ENCODE measurements around the gene PARD6A. TPM values are rescaled to one million over a fixed set of nuclear protein-coding genes. Genes with fewer than 3 reads are reported as not detected.

Gene PARD6A
- total and polyA plus RNA-seq, 2 of the 13 experiments (the other 11 are each of a cell fraction or from before 2014, with no cell fraction given), result 3.5 to 4.3 TPM

GRCh38 chr16:67703626-67704025, 42.9 kb downstream of the PARD6A start:
- DNase-seq (ENCODE audit: low spot score), result no peak
- H3K27ac ChIP-seq (ENCODE audit: extremely low read length, insufficient read depth, low read length), result no peak overlapping the region
- H3K4me1 ChIP-seq (ENCODE audit: insufficient read depth, low read length), result no peaks in the 10 kb centered on the region
- in situ Hi-C loops (cut with HindIII; ENCODE audit: extremely low pct_ligation_motif_present, low pct_unique_long_range_greater_than_20kb) (no loop called here), intact Hi-C loops (cut with micrococcal nuclease; ENCODE audit: unreplicated experiment) (no loop called here)
- no peaks in the 10 kb centered on the region for H4K20me1 ChIP-seq (ENCODE audit: insufficient read depth, low read length)
- 89% methylated on average over 2 of the region's 2 CpGs for WGBS (ENCODE audit: low lambda C conversion rate)
- H3K4me2 ChIP-seq (ENCODE audit: low read depth, low read length), result no peak overlapping the region
- peaks cover 11% of the 10 kb centered on the region for H3K79me2 ChIP-seq (ENCODE audit: insufficient read depth, low read length)
- no peaks in the 10 kb centered on the region for H3K9me3 ChIP-seq (ENCODE audit: low read length)
- no peak overlapping the region for H3K4me3 ChIP-seq (replicated peaks in 1 of 3; ENCODE audit: insufficient read depth in 1 of 3, low read depth in 2 of 3, low read length in 3 of 3)
- no peak overlapping the region for H2AFZ ChIP-seq (ENCODE audit: low read length)
- no peaks in the 10 kb centered on the region for H3K27me3 ChIP-seq (ENCODE audit: control insufficient read depth in 1 of 2, insufficient read depth in 2 of 2, low read length in 2 of 2)
- peaks cover 0 to 2% of the 10 kb centered on the region in 2 experiments; a peak in 2 of 5 replicates for H3K36me3 ChIP-seq (replicated peaks in 1 of 2; ENCODE audit: control insufficient read depth in 1 of 2, insufficient read depth in 2 of 2, low read length in 2 of 2)
- no TSS peak for BruUV-seq (replicated peaks)
- no peak for ATAC-seq
- ChIA-PET POLR2A (no interaction called here), CTCF (ENCODE audit: low intra/inter-chr PET ratio, low total read pairs) (no interaction called here)
- FAIRE-seq, result no peak
- H3K9ac ChIP-seq (ENCODE audit: insufficient read depth, low read depth, low read length), result no peak overlapping the region
- no peak for TF ChIP-seq NCOA1 (CRISPR knock-in tag; IDR thresholded peaks at IDR 0.05)
- TF ChIP-seq, protein P1, sequence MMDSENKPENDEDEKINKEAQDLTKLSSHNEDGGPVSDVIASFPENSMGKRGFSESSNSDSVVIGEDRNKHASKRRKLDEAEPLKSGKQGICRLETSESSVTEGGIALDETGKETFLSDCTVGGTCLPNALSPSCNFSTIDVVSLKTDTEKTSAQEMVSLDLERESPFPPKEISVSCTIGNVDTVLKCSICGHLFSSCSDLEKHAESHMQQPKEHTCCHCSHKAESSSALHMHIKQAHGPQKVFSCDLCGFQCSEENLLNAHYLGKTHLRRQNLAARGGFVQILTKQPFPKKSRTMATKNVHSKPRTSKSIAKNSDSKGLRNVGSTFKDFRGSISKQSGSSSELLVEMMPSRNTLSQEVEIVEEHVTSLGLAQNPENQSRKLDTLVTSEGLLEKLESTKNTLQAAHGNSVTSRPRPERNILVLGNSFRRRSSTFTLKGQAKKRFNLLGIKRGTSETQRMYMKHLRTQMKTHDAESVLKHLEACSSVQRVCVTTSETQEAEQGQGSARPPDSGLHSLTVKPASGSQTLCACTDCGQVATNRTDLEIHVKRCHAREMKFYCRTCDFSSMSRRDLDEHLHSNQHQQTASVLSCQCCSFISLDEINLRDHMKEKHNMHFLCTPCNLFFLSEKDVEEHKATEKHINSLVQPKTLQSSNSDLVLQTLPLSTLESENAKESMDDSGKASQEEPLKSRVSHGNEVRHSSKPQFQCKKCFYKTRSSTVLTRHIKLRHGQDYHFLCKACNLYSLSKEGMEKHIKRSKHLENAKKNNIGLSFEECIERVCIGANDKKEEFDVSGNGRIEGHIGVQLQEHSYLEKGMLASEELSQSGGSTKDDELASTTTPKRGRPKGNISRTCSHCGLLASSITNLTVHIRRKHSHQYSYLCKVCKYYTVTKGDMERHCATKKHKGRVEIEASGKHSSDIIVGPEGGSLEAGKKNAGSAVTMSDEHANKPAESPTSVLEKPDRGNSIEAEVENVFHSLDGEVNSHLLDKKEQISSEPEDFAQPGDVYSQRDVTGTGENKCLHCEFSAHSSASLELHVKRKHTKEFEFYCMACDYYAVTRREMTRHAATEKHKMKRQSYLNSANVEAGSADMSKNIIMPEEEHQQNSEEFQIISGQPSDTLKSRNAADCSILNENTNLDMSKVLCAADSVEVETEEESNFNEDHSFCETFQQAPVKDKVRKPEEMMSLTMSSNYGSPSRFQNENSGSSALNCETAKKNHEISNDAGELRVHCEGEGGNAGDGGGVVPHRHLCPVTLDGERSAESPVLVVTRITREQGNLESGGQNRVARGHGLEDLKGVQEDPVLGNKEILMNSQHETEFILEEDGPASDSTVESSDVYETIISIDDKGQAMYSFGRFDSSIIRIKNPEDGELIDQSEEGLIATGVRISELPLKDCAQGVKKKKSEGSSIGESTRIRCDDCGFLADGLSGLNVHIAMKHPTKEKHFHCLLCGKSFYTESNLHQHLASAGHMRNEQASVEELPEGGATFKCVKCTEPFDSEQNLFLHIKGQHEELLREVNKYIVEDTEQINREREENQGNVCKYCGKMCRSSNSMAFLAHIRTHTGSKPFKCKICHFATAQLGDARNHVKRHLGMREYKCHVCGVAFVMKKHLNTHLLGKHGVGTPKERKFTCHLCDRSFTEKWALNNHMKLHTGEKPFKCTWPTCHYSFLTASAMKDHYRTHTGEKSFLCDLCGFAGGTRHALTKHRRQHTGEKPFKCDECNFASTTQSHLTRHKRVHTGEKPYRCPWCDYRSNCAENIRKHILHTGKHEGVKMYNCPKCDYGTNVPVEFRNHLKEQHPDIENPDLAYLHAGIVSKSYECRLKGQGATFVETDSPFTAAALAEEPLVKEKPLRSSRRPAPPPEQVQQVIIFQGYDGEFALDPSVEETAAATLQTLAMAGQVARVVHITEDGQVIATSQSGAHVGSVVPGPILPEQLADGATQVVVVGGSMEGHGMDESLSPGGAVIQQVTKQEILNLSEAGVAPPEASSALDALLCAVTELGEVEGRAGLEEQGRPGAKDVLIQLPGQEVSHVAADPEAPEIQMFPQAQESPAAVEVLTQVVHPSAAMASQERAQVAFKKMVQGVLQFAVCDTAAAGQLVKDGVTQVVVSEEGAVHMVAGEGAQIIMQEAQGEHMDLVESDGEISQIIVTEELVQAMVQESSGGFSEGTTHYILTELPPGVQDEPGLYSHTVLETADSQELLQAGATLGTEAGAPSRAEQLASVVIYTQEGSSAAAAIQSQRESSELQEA (CRISPR knock-in tag; IDR thresholded peaks at IDR 0.05; ENCODE audit: not compliant biosample characterization), result no peak
- TF ChIP-seq, protein P2, sequence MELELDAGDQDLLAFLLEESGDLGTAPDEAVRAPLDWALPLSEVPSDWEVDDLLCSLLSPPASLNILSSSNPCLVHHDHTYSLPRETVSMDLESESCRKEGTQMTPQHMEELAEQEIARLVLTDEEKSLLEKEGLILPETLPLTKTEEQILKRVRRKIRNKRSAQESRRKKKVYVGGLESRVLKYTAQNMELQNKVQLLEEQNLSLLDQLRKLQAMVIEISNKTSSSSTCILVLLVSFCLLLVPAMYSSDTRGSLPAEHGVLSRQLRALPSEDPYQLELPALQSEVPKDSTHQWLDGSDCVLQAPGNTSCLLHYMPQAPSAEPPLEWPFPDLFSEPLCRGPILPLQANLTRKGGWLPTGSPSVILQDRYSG (CRISPR knock-in tag; IDR thresholded peaks at IDR 0.05), result no peak
- no peak for TF ChIP-seq SMARCC2 (IDR thresholded peaks at IDR 0.05)
- TF ChIP-seq CHCHD3 (CRISPR knock-in tag; IDR thresholded peaks at IDR 0.05), result no peak
- TF ChIP-seq SSRP1 (CRISPR knock-in tag; IDR thresholded peaks at IDR 0.05), result no peak
- no peak for TF ChIP-seq ZNF563 (CRISPR knock-in tag; IDR thresholded peaks at IDR 0.05)
- no peak for TF ChIP-seq ZNF572 (CRISPR knock-in tag; IDR thresholded peaks at IDR 0.05)
- TF ChIP-seq MAFF (IDR thresholded peaks at IDR 0.05; ENCODE audit: low read depth, low read length), result no peak
- no peak for TF ChIP-seq ZNF589 (CRISPR knock-in tag; conservative IDR thresholded peaks at IDR 0.05)
- no peak for TF ChIP-seq MLLT10 (CRISPR knock-in tag; IDR thresholded peaks at IDR 0.05)
- TF ChIP-seq RXRA (CRISPR knock-in tag; IDR thresholded peaks at IDR 0.05), result no peak
- TF ChIP-seq PITX1 (CRISPR knock-in tag; IDR thresholded peaks at IDR 0.05), result no peak
- no peak for TF ChIP-seq TOE1 (CRISPR knock-in tag; IDR thresholded peaks at IDR 0.05)

Data from HepG2 (cell line).